Hypothalamus (tissue), 51 donors: Measurements from ENCODE around the gene CSF1.
A peak's percentile ranks its signal among the peaks of the same experiment; 100 is the strongest.
"Not testable (repeated sequence)": the region's sequence is repeated elsewhere in the genome, so short reads cannot be mapped to it uniquely, and the experiment has no call there.

Source experiments
- DNase-seq, 51 donors: peaks; one replicate each; lab custom pipeline; 2025; lab: John Stamatoyannopoulos, UW

The CSF1 gene, protein sequence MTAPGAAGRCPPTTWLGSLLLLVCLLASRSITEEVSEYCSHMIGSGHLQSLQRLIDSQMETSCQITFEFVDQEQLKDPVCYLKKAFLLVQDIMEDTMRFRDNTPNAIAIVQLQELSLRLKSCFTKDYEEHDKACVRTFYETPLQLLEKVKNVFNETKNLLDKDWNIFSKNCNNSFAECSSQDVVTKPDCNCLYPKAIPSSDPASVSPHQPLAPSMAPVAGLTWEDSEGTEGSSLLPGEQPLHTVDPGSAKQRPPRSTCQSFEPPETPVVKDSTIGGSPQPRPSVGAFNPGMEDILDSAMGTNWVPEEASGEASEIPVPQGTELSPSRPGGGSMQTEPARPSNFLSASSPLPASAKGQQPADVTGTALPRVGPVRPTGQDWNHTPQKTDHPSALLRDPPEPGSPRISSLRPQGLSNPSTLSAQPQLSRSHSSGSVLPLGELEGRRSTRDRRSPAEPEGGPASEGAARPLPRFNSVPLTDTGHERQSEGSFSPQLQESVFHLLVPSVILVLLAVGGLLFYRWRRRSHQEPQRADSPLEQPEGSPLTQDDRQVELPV

GRCh38 chr1:109910123-109910962, at the start of gene CSF1:
CSF1 (plus strand) TSS chr1:109910849; CDS start chr1:109911024, 175 bp downstream.
- DNase-seq, result peak; percentile 17 to 88 (median 76)

DNA sequence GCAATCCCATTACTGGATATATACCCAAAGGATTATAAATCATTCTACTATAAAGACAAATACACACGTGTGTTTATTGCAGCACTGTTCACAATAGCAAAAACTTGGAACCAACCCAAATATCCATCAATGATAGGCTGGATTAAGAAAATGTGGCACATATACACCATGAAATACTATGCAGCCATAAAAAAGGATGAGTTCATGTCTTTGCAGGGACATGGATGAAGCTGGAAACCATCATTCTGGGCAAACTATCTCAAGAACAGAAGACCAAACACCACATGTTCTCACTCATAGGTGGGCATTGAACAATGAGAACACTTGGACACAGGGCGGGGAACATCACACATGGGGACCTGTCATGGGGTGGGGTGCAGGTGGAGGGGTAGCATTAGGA, 49.0 kb upstream of the CSF1 start:
- DNase-seq, result not testable (repeated sequence)

DNA sequence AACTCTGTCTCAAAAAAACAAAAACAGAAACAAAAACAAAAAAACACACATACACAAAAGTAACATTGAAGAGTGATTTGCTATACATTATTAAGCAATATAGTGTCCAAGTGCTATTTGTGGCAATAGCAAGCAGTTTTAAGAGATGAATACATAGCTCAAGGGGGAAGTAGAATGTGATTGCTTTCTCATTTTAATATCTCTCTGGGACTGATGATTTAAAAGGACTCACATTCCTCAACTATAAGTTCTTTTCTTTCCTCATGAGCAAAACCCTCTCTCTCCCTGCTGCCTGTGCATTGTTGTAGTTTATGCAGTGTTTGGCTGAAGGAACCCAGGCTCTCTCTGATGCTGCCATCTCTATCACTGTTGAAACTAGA, 47.0 kb upstream of the CSF1 start:
- no peak for DNase-seq

GRCh38 chr1:109864047-109864822, 46.4 kb upstream of the CSF1 start:
- DNase-seq, result no peak

DNA sequence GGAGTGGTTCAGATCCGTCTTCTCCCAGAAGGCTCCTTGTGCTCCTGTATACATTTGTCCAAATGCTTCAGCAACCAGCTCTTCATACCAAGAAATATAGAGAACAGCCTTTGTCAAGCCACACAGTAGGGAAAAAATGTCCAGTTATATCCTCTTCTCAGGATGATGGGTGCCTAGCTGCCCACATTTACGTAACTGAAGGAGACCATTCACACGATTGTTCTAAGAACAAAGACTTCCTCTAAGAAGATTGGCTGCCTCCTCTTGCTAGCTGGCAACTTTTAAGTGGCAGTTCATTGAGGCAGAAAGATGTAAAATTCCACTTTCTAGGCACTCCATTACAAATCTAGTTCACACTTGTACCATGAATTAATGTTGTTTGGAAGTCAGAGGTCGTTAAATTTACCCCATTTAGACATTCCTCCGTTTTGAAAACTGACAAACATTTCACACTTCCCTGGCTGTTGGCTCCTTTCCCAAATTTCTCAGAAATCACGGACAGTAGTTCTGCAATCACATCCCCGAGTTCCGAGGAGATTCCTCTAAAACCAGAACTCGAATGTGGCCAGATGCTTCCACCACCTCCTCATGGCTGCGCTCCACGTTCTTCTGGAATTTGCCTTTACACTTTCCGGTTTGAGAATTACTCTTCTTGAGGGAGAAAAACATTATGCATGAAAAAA, 45.6 kb upstream of the CSF1 start:
- peak in 1 of 51 donors; percentile 30 for DNase-seq

DNA sequence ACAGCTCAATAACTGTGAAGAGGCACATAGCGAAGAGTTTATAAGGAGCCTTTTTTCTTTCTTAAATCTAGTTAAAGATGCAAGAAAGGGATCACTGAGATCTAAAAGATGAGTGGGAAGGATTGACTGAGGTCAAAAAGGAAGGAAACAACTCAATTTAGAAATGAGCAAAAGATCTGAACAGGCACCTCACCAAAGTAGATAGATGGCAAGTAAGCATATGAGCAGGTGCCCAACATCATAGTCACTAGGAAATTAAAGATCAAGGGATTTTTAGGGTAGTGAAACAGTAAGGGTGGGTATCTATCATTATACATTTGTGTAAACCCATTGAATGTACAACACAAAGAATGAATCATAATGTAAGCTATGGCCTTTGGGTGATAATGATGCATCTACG, 44.6 kb upstream of the CSF1 start:
- no peak for DNase-seq

DNA sequence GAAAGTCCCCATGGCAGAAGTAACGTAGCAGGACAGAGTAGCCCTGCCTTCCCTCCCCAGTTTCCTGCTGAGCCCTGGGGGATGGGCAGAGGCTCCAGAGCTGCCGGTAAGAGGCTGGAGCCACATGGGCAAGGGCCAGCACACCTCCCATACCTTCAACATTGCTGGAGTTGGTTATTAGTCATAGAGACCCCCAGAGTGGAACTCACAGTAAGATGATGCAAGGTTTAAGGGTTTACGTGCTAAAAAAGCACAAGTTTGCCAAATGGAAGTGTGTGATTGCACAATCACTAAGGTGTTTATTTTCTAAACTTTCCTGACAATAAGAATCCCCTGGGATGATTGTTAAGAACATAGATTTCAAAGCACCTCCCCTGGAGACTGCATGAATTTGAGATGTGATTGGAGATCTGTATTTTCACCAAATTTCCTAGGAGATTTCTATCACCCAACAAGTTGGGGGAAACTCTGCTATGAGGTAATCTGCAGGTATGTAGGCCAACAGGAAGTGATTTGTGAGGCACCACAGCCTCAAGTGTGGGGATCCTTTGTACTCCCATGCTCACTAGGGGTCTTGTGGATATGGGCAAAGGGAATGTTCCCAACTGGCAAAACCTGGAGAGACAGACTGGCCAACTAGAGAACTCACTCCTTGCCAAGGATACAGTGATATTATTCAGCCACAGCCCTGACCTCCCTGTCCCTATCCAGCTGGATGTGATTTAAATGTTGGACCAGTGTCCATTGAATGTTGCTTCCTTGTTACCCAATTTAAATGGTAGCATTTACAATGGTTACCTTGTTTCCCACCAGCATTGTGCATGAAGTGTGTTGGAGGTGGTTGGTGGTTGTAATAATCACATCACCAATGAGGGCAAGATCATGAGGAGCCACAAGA, 37.1 kb upstream of the CSF1 start:
- no peak for DNase-seq

DNA sequence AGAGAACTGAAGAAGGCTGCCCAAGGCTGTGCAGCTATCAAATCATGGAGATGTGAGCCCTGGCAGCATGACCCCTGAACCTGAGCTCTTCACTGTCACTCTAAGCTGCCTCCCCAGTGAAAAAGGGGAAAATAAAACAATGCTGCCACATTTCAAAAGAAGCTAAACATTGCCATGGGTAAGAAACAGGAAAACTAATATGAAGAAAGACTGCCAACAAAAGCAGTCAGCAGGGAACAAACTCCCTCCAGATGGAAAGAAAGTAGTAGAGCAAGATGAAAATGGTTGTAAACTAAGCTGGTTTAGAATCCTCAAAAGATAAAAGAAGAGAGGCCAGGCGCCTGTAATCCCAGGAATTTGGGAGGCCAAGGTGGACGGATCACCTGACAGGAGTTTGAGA, 36.2 kb upstream of the CSF1 start:
- no peak for DNase-seq

DNA sequence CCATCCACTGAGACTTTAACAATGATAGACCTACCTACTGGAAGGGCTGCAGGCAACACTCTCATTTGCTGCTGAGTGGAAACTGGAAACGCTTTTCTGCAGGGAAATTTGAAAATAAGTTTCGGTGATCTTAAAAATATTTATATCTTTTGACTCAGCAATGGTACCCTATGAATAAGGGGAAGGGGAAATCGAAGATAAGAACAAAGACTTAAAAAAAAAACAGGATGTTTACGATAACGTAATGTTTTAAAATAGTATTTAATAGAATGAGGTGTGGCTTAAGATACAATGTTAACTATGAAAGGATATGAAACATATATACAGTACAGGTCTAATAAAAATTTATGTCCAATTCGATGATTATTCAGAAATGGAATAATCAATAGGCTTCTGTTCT, 34.8 kb upstream of the CSF1 start:
- no peak for DNase-seq

- peak in 2 of 51 donors; percentile 29 to 33 for DNase-seq
These were observed 33.9 kb upstream of the CSF1 start for GRCh38 chr1:109876617-109877316.

- peak in 38 of 51 donors; percentile 24 to 78 (median 48) for DNase-seq
These were observed 33.3 kb upstream of the CSF1 start for GRCh38 chr1:109877317-109877771.

- no peak for DNase-seq
These were observed 32.9 kb upstream of the CSF1 start for GRCh38 chr1:109877776-109878175.

- DNase-seq, result no peak
These were observed 32.0 kb upstream of the CSF1 start for GRCh38 chr1:109878531-109879104.

DNA sequence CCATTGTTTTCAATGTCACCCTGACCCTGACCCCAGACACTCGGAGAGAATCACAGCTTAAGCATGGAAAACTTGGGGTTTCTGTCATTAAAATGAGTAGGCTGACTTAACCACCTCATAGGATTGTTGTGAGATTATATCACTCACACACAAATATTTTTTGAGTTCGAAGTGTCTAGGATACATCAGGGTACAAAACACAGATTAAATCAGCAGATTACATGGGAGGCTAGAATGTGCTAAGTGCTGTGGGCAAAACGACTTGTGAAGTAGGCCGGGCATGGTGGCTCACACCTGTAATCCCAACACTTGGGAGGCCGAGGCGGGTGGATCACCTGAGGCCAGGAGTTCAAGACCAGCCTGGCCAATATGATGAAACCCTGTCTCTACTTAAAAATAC, 31.3 kb upstream of the CSF1 start:
- not testable (repeated sequence) for DNase-seq

DNA sequence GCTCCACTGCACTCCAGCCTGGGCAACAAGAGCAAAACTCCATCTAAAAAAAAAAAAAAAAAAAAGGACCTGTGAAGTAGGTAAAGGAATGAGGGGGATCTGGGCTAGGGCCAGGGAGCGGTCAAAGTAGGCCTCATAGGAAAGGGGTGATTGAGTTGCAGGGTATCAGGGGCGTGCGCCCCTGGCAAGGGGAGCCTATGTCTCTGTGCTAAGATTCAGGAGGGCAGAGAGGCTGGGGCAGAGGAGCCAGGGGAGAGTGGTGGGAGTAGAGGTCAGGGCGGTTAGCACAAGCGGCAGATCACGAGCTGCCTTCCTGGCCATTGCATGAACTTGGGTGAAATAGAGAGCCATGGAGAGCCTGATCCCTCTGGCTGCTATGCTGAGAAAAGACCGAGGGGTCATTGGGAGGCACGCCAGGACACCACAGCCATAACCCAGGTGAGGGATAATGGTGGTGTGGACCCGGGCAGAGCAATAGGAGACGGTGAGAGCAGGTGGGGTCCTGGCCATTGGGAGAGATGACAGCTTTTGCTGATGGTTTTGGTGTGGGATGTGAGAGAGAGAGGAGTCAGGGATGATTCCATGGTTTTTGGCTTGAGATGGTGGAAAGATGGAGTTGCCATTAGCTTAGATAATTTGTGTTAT, 30.6 kb upstream of the CSF1 start:
- no peak for DNase-seq

DNA sequence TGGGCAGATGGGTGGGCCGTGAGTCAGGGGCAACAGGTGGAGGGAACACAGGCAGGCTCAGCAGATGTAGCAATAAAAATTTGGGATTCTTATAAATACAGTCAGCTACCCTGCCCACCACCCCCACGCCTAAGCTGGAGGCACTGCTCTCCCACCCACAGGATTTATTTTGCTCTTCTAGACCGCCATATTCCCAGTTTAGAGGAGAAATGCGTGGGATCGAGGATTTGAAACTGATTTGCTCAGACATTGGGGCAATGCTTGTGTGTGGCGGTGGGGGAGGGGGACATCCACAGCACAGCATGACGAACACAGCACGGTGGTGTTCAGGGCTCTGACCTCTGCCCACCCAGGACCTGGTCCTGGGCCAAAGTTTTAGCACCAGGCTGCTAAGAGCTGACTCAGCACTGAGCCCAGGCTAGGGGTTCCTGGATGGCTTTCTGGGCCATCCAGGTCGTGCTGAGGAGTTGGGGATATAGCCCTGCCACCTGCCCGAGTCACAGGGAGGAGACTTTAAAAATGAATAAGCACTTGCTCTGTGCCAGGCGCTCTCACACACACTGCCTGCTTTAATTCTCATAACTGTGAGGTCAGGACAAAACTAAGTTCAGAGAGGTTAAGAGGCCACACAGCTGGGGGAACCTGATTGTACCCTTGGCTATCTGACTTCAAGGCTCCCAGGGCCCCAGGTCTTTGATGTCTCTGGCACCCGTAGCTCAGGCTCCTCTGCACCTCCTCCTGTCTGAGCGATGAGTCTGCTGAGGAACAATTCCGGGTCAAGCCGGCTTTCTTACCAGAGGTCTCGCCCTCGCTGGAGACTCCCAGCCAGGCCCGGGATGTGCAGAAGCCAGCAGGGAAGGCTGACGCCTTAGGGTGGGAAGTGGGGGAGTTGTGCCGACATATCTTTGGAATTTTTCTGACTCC, 29.4 kb upstream of the CSF1 start:
- no peak for DNase-seq
